Ovary (tissue), 9 donors: Measurements from ENCODE around the gene ORMDL1. TPM values are rescaled to one million over a fixed set of nuclear protein-coding genes. Genes with fewer than 3 reads are reported as not detected.

Experiments used
- DNase-seq, 5 donors: peaks; one replicate each; pipeline ENCODE4 v3.0.0-alpha.2; 2019 to 2020
- H3K27ac ChIP-seq, 2 donors: fragments of 200-600 bp; one replicate each; pipeline versions ENCODE4 v1.5.1 to v1.8.0; 2019 to 2022
- H3K27me3 ChIP-seq: fragments of 200-600 bp; one replicate; pipeline ENCODE4 v1.8.0; 2022
- H3K36me3 ChIP-seq: fragments of 200-600 bp; sonication (generic); one replicate; pipeline ENCODE4 v1.5.1; 2019
- H3K4me1 ChIP-seq: one replicate; pipeline ENCODE4 v1.8.1; 2013; ENCODE audit warnings: mild to moderate bottlenecking, moderate library complexity; ENCODE audit not compliant: insufficient read depth
- H3K4me3 ChIP-seq: fragments of 200-600 bp; sonication (generic); one replicate; pipeline ENCODE4 v1.5.1; 2017
- H3K9me3 ChIP-seq, 2 donors: fragments of 200-600 bp in 1 of 2; sonication (generic) in 1 of 2; one replicate each; pipeline versions ENCODE4 v1.5.1 to v1.8.1; 2013 to 2019; ENCODE audit warnings: mild to moderate bottlenecking in 1 of 2, moderate library complexity in 1 of 2
- EP300 ChIP-seq: sonication (generic); formaldehyde crosslinking; IDR thresholded peaks from one replicate; pipeline ENCODE4 v1.6.1; 2017; ENCODE audit warnings: antibody characterized with exemption
- POLR2A ChIP-seq: fragments of 450-650 bp; IDR thresholded peaks from one replicate; pipeline ENCODE4 v1.6.1; 2017; ENCODE audit warnings: antibody characterized with exemption, mild to moderate bottlenecking, moderate library complexity
- WGBS, 3 donors: extraction: QIAGEN DNeasy Blood & Tissue Kit in 1 of 3; methylation state at CpG; one replicate each; pipeline versions ENCODE4 v1.1.5 to v1.1.7; 2013 to 2017; 5-methylcytosine and 5-hydroxymethylcytosine counted together
- intact Hi-C, 4 donors: fragments of 100-400 bp; cut with DNase I; formaldehyde crosslinking; loops; one replicate each; pipeline versions ENCODE4 v1.11.0 to v1.15.1; 2022 to 2023
- polyA plus RNA-seq, 2 donors: library from polyadenylated mRNA; stranded (reverse); fragments of 200-250 nt in 1 of 2; fragments of 350-450 nt in 1 of 2; fragmentation: Illumina TruSeq in 1 of 2; extraction: RNeasy Lipid Tissue Mini Kit (QIAGEN cat#74804) in 1 of 2; gene quantifications; one replicate each; pipeline ENCODE4 v1.2.3, GENCODE V29; 2013 to 2014
- total RNA-seq, 7 donors: library from RNA; depleted of rRNA in 2 of 7; stranded (reverse); fragments of >200 nt in 2 of 7; fragmentation: NEBNext Ultra II Directional in 3 of 7; extraction: Animal tissue kit (Norgen Biotek cat#: 25700) in 3 of 7; gene quantifications; one replicate each; pipeline versions ENCODE4 v1.1.0 to v1.2.4, GENCODE V29; 2016 to 2023
- TF ChIP-seq, protein P1 (sequence below), 3 donors: fragments of 450-650 bp in 2 of 3; fragments of 200-600 bp in 1 of 3; IDR thresholded peaks; one replicate each; pipeline versions ENCODE4 v1.5.1 to v1.8.0; 2016 to 2022; ENCODE audit warnings: antibody characterized with exemption in 3 of 3, mild to moderate bottlenecking in 1 of 3
- donor health status: DM: no; HTN: no; CAD: no; lungs with moderate emphysema.
- donor health status: DM: no; HTN: no; CAD: no.
- donor health status: Bipolar disorder and iron deficiency.
- donor health status: DM: yes; HTN: yes; CAD: no.
- donor health status: DM: no; HTN: no; CAD: no.
- donor health status: DM: yes; HTN: yes; CAD: no.

ORMDL1 gene
- total and polyA plus RNA-seq, 9 donors, result 34.8 to 70.7 (median 48.7) TPM

DNA sequence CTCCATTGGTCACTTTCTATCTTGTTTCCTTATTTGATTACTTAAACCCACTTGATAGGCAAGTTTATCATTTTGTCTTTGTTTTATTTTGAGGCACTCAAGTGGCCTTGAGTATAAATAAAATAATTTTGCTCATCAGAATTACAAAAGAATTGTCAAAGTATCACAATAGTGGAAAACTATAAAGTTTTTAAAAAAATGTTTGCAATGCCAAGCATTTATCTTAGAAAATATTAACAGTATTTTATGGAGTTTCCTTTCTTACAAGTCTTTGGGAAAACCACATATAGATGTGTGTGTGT lies 14.8 kb upstream of the ORMDL1 start:
- Histone ChIP-seq H3K4me3 (no peak overlapping the region), H3K27ac (no peak overlapping the region), H3K36me3 (no peaks in the 10 kb centered on the region), H3K4me1 (no peaks in the 10 kb centered on the region), H3K27me3 (peaks cover 3% of the 10 kb centered on the region), H3K9me3 (no peaks in the 10 kb centered on the region)
- intact Hi-C loops, result no loop called here
- TF ChIP-seq EP300 (no peak), POLR2A (no peak)
- TF ChIP-seq, protein P1, sequence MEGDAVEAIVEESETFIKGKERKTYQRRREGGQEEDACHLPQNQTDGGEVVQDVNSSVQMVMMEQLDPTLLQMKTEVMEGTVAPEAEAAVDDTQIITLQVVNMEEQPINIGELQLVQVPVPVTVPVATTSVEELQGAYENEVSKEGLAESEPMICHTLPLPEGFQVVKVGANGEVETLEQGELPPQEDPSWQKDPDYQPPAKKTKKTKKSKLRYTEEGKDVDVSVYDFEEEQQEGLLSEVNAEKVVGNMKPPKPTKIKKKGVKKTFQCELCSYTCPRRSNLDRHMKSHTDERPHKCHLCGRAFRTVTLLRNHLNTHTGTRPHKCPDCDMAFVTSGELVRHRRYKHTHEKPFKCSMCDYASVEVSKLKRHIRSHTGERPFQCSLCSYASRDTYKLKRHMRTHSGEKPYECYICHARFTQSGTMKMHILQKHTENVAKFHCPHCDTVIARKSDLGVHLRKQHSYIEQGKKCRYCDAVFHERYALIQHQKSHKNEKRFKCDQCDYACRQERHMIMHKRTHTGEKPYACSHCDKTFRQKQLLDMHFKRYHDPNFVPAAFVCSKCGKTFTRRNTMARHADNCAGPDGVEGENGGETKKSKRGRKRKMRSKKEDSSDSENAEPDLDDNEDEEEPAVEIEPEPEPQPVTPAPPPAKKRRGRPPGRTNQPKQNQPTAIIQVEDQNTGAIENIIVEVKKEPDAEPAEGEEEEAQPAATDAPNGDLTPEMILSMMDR (IDR thresholded peaks at IDR 0.05), result no peak
- DNase-seq, result no peak

DNA sequence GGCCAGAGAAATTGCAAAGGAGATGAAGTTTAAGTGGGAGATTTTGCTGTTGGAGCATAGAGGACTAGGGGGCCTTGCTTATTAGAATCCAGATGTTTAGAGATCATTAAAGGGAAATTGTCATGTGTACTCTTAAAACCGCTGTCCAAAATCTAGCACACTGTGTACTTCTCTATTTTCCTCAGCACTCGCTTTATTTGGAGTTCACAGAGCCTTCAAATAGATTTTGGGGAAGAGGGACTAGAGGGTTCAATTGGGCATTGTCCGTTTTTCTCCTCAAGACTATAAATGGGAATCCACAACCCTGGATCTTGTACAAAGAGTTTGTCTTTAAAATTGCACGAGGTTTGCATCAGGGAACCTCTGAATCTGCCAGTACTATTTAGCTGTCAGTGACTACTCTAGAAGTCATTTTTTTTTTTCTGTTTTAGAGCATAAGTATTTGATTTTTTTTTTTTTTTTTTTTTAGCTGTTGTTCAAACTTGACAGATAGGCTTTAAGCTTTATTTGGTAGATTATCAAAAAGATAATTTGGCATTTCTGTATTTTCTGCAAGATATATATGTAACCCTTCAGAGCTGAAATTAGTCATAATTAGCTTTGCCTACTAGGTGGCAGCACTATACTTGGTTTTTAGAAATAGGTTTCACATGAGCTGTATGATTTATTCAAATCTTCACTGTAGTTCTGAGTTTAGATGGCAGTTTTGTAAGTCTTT lies 14.3 kb upstream of the ORMDL1 start:
- no peak overlapping the region for H3K27ac ChIP-seq
- DNase-seq, result no peak

DNA sequence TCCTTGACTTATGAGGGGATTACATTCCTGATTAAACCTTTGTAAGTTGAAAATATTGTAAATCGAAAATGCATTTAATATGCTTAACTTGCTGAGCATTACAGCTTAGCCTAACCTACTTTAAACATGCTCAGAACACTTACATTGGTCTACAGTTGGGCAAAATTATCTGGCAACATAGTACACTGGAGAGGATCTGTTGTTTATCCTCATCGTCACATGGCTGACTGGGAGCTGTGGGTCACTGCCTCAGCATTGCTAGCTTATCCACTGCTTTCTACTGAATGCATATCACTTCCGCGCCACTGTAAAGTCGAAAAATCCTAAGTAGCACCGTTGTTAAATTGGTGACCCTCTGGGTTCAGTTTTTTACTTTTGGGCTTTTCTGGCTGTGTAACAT lies 13.8 kb upstream of the ORMDL1 start:
- intact Hi-C loops, result no loop called here
- Histone ChIP-seq H3K36me3 (no peaks in the 10 kb centered on the region), H3K27ac (no peak overlapping the region), H3K9me3 (no peaks in the 10 kb centered on the region), H3K27me3 (peaks cover 3% of the 10 kb centered on the region), H3K4me3 (no peak overlapping the region), H3K4me1 (no peaks in the 10 kb centered on the region)
- no peak for DNase-seq
- TF ChIP-seq, protein P1 (IDR thresholded peaks at IDR 0.05), result no peak
- 88 to 90% (median 89%) methylated on average over 6 of the region's 6 CpGs for WGBS, 3 donors

More for the DNA sequence above, 14.3 kb upstream of the ORMDL1 start:
- 50 to 66% (median 62%) methylated on average over 4 of the region's 4 CpGs for WGBS, 3 donors
- H3K4me1 ChIP-seq, result no peaks in the 10 kb centered on the region
- TF ChIP-seq EP300 (no peak), POLR2A (no peak)
- TF ChIP-seq, protein P1 (IDR thresholded peaks at IDR 0.05), result no peak
- H3K27me3 ChIP-seq, result peaks cover 3% of the 10 kb centered on the region
- no peak overlapping the region for H3K4me3 ChIP-seq
- no peaks in the 10 kb centered on the region for H3K9me3 ChIP-seq
- intact Hi-C loops, result no loop called here
- no peaks in the 10 kb centered on the region for H3K36me3 ChIP-seq

DNA sequence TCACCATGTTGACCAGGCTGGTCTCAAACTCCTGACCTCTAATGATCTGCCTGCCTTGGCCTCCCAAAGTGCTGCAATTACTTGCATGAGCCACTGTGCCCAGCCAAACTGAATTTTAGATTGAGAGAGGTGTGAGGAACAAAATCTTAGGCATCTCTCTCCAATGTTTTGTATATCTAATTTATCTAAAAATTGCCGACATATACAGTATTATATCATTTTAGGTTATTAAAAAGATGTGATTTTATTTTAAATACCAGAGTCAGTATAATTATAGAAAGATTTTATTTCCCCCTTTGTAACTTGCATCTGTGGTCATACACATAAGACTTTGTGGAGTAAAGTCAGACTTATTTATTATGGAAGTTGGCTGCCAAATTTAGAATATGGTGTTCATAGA lies 10.2 kb upstream of the ORMDL1 start:
- 91 to 96% (median 93%) methylated on average over 1 of the region's 1 CpG for WGBS, 3 donors
- no peak overlapping the region for H3K4me3 ChIP-seq
- H3K27me3 ChIP-seq, result no peaks in the 10 kb centered on the region
- intact Hi-C loops, result no loop called here
- no peaks in the 10 kb centered on the region for H3K4me1 ChIP-seq
- H3K9me3 ChIP-seq, result no peaks in the 10 kb centered on the region
- H3K36me3 ChIP-seq, result no peaks in the 10 kb centered on the region
- no peak overlapping the region for H3K27ac ChIP-seq
- no peak for DNase-seq
- TF ChIP-seq, protein P1 (IDR thresholded peaks at IDR 0.05), result no peak
- TF ChIP-seq POLR2A, result no peak
